ENCODE results near the gene CT55. TPM values are rescaled to one million over a fixed set of nuclear protein-coding genes. Genes with fewer than 3 reads are reported as not detected.

CT55 gene
- total and polyA plus RNA-seq, 2 experiments from 2014 or later: not detected

DNA sequence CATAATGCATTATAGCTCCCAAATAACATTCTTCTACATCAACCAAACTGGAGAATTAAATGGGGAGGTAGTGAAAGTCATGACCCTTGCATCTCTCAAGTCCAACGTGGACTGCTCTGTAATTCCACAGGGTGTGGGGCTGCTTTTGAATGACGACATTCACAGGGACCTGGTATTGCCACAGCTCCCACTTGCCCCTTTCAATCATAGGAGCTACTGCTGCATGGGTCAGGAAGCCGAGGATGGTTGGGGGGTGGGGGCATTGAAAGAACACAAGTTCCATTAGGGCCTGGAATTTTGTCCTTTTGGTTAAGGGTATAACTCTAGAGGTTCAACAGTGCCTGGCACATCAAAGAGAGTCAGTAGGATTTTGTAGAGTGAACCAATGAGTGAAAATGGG lies 7.4 kb upstream of the CT55 start:
- Mint-ChIP-seq H3K4me1 (peaks cover 5% of the 10 kb centered on the region; the same call in 2 of the 3 replicates), H3K27ac (no peak overlapping the region), H3K4me3 (no peak overlapping the region), H3K36me3 (ENCODE audit: low read depth) (no peaks in the 10 kb centered on the region), H3K9me3 (no peaks in the 10 kb centered on the region), H3K27me3 (ENCODE audit: insufficient read depth, low read depth, poor library complexity) (peaks cover 2% of the 10 kb centered on the region)
- H3K36me3 ChIP-seq (ENCODE audit: insufficient read depth): no peaks in the 10 kb centered on the region
- no peaks in the 10 kb centered on the region for H3K27me3 ChIP-seq (ENCODE audit: insufficient read depth)
- ATAC-seq (no peak), DNase-seq (ENCODE audit: low spot score) (no peak)
- H3F3A ChIP-seq (replicated peaks; ENCODE audit: low read depth): no peaks in the 10 kb centered on the region
- TF ChIP-seq CREB1 (CRISPR knock-in tag; IDR thresholded peaks at IDR 0.05; ENCODE audit: low read depth) (no peak), EZH2 (IDR thresholded peaks at IDR 0.05; ENCODE audit: low read depth, unreplicated experiment) (no peak), EZH2phosphoT487 (IDR thresholded peaks at IDR 0.05; ENCODE audit: unreplicated experiment) (no peak), JUNB (IDR thresholded peaks at IDR 0.05; ENCODE audit: unreplicated experiment) (no peak), POLR2AphosphoS5 (IDR thresholded peaks at IDR 0.05; ENCODE audit: low read depth) (no peak), STAT1 (IDR thresholded peaks at IDR 0.05; ENCODE audit: unreplicated experiment) (no peak), ZNF114 (CRISPR knock-in tag; IDR thresholded peaks at IDR 0.05) (no peak)
- TF ChIP-seq, protein P1, sequence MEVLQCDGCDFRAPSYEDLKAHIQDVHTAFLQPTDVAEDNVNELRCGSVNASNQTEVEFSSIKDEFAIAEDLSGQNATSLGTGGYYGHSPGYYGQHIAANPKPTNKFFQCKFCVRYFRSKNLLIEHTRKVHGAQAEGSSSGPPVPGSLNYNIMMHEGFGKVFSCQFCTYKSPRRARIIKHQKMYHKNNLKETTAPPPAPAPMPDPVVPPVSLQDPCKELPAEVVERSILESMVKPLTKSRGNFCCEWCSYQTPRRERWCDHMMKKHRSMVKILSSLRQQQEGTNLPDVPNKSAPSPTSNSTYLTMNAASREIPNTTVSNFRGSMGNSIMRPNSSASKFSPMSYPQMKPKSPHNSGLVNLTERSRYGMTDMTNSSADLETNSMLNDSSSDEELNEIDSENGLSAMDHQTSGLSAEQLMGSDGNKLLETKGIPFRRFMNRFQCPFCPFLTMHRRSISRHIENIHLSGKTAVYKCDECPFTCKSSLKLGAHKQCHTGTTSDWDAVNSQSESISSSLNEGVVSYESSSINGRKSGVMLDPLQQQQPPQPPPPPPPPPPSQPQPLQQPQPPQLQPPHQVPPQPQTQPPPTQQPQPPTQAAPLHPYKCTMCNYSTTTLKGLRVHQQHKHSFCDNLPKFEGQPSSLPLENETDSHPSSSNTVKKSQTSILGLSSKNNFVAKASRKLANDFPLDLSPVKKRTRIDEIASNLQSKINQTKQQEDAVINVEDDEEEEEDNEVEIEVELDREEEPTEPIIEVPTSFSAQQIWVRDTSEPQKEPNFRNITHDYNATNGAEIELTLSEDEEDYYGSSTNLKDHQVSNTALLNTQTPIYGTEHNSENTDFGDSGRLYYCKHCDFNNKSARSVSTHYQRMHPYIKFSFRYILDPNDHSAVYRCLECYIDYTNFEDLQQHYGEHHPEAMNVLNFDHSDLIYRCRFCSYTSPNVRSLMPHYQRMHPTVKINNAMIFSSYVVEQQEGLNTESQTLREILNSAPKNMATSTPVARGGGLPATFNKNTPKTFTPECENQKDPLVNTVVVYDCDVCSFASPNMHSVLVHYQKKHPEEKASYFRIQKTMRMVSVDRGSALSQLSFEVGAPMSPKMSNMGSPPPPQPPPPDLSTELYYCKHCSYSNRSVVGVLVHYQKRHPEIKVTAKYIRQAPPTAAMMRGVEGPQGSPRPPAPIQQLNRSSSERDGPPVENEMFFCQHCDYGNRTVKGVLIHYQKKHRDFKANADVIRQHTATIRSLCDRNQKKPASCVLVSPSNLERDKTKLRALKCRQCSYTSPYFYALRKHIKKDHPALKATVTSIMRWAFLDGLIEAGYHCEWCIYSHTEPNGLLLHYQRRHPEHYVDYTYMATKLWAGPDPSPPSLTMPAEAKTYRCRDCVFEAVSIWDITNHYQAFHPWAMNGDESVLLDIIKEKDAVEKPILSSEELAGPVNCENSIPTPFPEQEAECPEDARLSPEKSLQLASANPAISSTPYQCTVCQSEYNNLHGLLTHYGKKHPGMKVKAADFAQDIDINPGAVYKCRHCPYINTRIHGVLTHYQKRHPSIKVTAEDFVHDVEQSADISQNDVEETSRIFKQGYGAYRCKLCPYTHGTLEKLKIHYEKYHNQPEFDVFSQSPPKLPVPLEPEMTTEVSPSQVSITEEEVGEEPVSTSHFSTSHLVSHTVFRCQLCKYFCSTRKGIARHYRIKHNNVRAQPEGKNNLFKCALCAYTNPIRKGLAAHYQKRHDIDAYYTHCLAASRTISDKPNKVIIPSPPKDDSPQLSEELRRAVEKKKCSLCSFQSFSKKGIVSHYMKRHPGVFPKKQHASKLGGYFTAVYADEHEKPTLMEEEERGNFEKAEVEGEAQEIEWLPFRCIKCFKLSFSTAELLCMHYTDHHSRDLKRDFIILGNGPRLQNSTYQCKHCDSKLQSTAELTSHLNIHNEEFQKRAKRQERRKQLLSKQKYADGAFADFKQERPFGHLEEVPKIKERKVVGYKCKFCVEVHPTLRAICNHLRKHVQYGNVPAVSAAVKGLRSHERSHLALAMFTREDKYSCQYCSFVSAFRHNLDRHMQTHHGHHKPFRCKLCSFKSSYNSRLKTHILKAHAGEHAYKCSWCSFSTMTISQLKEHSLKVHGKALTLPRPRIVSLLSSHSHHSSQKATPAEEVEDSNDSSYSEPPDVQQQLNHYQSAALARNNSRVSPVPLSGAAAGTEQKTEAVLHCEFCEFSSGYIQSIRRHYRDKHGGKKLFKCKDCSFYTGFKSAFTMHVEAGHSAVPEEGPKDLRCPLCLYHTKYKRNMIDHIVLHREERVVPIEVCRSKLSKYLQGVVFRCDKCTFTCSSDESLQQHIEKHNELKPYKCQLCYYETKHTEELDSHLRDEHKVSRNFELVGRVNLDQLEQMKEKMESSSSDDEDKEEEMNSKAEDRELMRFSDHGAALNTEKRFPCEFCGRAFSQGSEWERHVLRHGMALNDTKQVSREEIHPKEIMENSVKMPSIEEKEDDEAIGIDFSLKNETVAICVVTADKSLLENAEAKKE (CRISPR knock-in tag; IDR thresholded peaks at IDR 0.05): no peak
- TF ChIP-seq, protein P2, sequence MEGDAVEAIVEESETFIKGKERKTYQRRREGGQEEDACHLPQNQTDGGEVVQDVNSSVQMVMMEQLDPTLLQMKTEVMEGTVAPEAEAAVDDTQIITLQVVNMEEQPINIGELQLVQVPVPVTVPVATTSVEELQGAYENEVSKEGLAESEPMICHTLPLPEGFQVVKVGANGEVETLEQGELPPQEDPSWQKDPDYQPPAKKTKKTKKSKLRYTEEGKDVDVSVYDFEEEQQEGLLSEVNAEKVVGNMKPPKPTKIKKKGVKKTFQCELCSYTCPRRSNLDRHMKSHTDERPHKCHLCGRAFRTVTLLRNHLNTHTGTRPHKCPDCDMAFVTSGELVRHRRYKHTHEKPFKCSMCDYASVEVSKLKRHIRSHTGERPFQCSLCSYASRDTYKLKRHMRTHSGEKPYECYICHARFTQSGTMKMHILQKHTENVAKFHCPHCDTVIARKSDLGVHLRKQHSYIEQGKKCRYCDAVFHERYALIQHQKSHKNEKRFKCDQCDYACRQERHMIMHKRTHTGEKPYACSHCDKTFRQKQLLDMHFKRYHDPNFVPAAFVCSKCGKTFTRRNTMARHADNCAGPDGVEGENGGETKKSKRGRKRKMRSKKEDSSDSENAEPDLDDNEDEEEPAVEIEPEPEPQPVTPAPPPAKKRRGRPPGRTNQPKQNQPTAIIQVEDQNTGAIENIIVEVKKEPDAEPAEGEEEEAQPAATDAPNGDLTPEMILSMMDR (conservative IDR thresholded peaks at IDR 0.05; ENCODE audit: low read depth in 2 of 2): no peak
- no peaks in the 10 kb centered on the region for H4K20me1 ChIP-seq (replicated peaks; ENCODE audit: insufficient read depth)
- H3K4me2 ChIP-seq: no peak overlapping the region
- no peak overlapping the region for H2AFZ ChIP-seq
- no peaks in the 10 kb centered on the region for H3K4me1 ChIP-seq (ENCODE audit: insufficient read depth)
- no peak overlapping the region for H3K27ac ChIP-seq (ENCODE audit: low read depth)
- H3K79me2 ChIP-seq (replicated peaks; ENCODE audit: insufficient read depth): no peaks in the 10 kb centered on the region
- H3K4me3 ChIP-seq: no peak overlapping the region
- no peaks in the 10 kb centered on the region for H3K9me2 ChIP-seq (ENCODE audit: insufficient read depth)

Data from GM23338 (cell line).